ENCODE measurements around the gene PRDM15.

Gene PRDM15

GRCh38 chr21:41837756-41838297 is 41.3 kb downstream of the PRDM15 start:
- no peak for DNase-seq

- DNase-seq, result no peak
Measured at GRCh38 chr21:41836166-41837015, 42.8 kb downstream of the PRDM15 start.

GRCh38 chr21:41835711-41836154 is 43.4 kb downstream of the PRDM15 start:
- DNase-seq, result no peak

DNA sequence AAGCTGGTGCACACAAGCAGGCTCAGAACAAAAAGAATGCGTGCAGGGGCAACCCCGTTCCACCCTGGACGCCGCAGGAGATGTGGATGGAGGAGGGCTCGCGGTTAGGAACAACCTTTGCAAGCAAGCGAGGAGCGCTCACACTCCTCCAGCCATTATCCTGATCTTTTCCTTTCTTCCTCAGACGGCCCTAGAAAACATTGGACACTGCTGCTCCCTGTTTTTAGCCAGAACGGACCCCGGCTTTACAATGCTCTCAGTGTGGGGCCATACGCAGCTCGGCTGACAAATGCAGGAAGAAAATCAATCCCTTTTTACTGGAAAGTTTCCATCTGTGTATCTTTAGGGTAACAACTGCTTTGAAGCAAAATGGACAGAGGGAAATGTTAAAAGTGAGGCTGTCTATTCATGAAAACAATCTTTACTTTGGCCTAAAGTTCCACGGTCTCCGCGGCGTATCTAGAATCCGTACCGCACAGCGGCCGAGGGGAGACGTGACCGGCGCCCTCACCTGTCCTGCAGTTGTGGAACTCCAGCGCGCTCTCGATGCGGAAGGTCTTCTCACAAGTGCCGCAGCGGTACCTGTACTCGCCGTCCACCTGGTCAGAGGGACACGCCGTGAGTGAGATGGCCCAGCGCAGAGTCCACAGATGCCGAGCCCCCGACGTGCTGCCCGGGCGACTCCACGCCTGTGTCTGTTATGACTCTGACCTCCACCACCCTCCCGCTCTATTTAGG is 44.0 kb downstream of the PRDM15 start:
- DNase-seq, result no peak

DNA sequence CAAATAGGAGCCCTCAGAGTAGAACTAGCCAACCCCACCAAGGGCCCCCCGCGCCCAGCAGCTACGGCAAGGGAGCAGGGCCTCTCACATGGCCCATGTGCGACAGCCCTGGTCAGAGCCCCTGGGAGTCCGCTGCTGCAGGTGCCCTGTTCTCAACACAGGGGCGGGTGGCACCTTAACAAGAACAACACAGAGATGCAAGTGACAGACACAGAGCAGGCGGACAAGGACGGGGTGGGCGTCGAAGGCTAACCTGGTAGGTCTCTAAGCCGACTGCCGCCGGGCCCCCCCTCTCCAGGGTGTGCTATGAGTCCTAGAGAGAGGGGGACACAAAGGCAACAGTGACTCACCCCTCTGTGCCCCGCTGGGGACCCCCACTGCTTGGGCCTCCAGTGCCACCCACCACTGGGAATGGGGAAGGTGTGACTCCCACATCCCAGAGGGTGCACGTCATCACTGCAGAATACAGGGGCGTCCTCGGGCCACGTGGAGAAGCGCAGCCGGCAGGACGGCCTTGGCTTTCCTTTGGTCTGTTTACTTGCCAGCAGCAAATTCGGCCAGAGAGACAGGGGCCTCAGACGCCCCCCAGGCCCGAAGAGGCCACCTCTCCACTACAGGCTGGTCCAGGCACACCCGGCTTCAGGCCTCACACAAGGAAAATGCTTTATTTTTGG is 44.8 kb downstream of the PRDM15 start:
- no peak for DNase-seq

GRCh38 chr21:41833497-41834115 is 45.5 kb downstream of the PRDM15 start:
- no peak for DNase-seq

DNA sequence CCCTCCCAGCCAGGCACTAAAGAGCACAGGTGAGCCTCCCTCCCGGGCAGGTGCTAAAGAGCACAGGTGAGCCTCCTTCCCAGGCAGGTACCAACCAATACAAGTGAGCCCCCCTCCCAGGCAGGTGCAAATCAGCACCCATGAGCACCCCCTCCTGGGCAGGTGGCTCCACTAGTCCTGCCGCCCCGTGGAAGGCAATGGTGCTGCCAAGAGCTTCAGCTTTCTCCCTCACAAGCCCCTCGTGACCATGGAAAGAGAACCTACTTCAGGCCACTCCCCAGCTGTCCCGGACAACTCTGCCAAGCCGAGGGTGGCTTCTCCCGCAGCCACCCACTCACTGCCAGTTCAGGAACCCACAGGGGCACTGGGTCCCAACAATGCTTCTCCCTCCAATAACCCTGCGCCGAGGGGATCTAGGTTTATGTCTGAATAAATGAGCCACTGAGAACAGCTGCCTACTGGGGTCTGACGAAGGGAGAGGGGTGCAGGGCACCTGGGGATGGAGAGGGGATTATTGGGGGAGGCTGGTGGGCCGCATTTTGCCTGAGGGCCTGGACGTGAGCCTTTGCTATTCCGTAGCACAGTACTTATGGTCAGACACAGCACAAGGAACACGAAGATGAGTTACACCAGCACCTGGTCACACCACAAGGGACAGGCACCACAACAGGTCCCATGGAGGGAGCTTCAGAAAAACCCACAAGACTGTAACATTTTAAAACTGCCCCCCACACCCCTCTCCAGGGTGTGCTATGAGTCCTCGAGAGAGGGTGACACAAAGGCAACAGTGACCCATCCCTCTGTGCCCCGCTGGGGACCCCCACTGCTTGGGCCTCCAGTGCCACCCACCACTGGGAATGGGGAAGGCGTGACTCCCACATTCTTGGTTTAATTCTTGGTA is 46.3 kb downstream of the PRDM15 start:
- no peak for DNase-seq

DNA sequence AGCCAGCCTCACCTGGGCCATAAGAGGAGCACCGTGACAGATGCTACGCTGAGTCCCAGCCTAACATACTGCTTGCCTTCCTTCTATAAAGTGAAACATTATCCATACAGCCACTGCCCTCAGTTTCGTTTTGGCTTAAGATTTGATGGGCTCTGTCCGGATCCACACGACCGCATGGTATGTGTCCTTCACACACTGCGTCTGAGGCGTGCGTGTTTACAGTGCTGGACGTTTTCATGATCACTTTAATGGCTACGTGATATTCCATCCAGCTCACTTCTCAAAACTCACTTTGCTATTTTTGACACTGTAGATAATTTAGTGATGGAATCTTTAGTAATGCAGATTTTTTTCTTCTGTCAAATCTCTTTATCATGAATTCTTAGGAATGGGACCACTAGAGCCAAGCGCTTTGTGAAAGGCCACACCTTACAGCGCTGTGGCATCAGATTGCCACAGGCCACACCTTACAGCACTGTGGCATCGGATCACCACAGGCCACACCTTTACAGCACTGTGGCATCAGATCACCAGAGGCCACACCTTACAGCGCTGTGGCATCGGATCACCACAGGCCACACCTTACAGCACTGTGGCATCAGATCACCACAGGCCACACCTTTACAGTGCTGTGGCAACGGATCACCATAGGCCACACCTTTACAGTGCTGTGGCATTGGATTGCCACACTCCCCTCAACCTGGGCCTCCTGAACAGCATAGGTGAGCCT is 47.1 kb downstream of the PRDM15 start:
- DNase-seq, result no peak

- DNase-seq, result no peak
Measured at GRCh38 chr21:41831453-41831831, 47.7 kb downstream of the PRDM15 start.

- DNase-seq, result no peak
Measured at GRCh38 chr21:41830764-41831452, 48.2 kb downstream of the PRDM15 start.

DNA sequence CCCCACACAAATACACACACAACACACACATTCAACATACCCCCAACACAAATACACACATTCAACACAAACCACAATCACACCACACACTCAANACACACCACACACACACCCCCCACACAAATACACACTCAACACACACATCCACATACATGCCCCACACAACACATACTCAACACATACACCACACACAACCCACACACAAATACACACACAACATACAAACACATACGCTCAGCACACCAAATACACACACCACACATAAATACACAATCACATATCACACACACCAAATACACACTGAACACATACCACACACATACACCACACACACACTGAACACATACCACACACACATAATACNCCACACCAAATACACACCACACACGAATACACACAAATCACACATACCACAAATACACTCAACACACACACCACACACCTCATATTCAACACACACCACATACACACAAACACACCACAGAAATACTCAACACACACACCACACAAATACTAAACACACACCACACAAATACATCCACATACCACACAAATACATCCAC is 48.9 kb downstream of the PRDM15 start:
- no peak for DNase-seq

GRCh38 chr21:41828884-41829360 is 50.2 kb downstream of the PRDM15 start:
- DNase-seq, result no peak

GRCh38 chr21:41827951-41828883 is 50.9 kb downstream of the PRDM15 start:
- DNase-seq, result peak; percentile 35

DNA sequence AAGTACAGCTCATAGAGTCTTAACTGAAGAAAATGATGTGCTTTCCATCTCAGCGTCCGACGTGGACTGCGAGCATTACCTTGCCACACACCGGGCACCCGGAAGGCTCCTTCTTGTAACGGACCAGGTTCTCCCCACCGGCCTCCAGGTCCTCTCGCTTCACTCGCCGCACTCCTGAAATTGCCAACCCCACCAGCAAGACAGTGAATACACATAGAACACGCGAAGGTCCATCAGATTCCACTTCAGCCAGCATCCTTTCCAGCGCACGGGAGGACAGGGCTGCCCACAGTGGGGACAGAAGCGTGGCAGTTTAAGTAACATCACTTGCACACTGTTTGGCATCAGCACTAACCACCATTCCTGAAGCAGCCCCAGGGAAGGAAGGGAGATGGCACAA is 53.3 kb downstream of the PRDM15 start:
- DNase-seq, result no peak

GRCh38 chr21:41825216-41825615 is 53.9 kb downstream of the PRDM15 start:
- peak; percentile 14 for DNase-seq

DNA sequence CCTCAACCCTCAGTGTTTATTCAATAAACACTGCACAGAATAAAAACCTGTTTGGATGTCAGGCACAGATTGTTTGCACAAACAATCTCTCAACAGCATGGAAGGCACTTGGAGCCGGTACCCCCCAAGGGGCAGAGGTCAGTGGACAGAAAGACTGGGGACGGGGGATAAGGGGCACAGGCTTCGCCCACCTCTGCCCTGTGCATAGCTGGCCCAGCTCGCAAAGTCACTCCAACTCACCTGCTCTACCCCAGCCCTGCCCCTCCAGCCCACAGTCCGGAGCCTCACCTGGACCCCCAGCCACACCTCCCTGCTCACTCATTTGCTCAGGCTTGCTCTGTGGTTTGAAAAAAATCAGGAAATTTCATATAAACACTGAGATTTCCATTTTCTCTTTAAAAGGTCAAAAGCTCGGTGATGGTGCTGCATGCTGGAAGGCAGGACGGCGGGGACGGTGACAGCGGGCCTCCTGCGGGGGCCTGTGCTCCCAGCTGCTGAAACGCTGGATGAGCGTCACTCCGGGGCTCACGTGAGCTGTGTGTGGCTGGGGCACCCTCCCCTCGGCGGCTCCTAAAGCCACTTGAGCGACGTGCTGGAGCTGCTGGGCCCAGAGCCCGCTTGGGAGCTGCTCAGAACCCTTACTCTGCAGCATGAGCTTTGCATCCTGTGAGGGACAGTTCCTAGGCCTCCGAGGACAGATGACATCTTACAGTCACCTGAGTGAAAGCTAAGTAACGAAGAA is 54.5 kb downstream of the PRDM15 start:
- peak; percentile 63 for DNase-seq

DNA sequence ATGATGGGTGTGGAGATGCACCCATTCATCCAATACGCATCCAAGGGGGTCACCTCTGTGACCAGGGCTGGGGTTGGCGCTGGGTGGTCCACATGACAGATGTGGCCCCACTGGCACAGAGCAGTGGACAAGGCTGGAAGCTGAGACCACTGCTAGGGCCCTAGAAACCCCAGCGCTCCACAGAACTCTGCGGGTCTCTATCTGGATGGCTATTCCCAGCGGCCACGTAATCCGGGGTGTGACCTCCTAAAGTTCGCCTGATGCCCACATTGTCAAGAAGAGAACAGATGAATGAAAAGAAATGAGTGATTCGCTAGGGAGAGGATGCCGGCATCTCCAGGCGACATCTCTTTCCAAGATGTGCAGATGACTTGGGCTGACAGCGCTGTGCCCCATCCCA is 55.2 kb downstream of the PRDM15 start:
- no peak for DNase-seq

GRCh38 chr21:41823166-41823565 is 56.0 kb downstream of the PRDM15 start:
- DNase-seq, result no peak

Measured in DMS53 (cell line).